H1 (cell line): ENCODE data around the gene SLC35D2. TPM values are rescaled to one million over a fixed set of nuclear protein-coding genes. Genes with fewer than 3 reads are reported as not detected.

Experiments
- BCL11A ChIP-seq, 2 experiments: IDR thresholded peaks; one replicate each; pipeline ENCODE4 v1.6.1; 2011; ENCODE audit warnings: low read depth in 2 of 2, low read length in 2 of 2, mild to moderate bottlenecking in 2 of 2
- CHD2 ChIP-seq: IDR thresholded peaks from 2 replicates; pipeline ENCODE4 v1.6.1; 2012; ENCODE audit warnings: low read length, improper control_type of control experiment
- EGR1 ChIP-seq: IDR thresholded peaks from 2 replicates; pipeline ENCODE4 v1.6.1; 2011; ENCODE audit warnings: low read depth, low read length, borderline replicate concordance
- RAD21 ChIP-seq, 2 experiments: IDR thresholded peaks in 1 of 2; conservative IDR thresholded peaks in 1 of 2; 2 replicates each; pipeline ENCODE4 v1.6.1; 2011; ENCODE audit warnings: low read depth in 2 of 2, low read length in 2 of 2, improper control_type of control experiment in 1 of 2, inconsistent platforms in 1 of 2, mild to moderate bottlenecking in 1 of 2, moderate library complexity in 1 of 2
- SIN3A ChIP-seq, 2 experiments: IDR thresholded peaks in 1 of 2; conservative IDR thresholded peaks in 1 of 2; 2 replicates each; pipeline ENCODE4 v1.6.1; 2011 to 2012; ENCODE audit warnings: low read length in 2 of 2, improper control_type of control experiment in 1 of 2, low read depth in 1 of 2, mild to moderate bottlenecking in 1 of 2
- SP4 ChIP-seq: IDR thresholded peaks from 2 replicates; pipeline ENCODE4 v1.6.1; 2012; ENCODE audit warnings: low read length, inconsistent platforms
- TAF7 ChIP-seq: optimal IDR thresholded peaks from 2 replicates; pipeline ENCODE3; 2011; ENCODE audit warnings: low read depth, mild to moderate bottlenecking, inconsistent platforms, low read length, moderate library complexity, borderline replicate concordance
- polyA plus RNA-seq, 7 experiments: library from polyadenylated mRNA; depleted of rRNA in 3 of 7; stranded (reverse) in 5 of 7; unstranded in 2 of 7; fragments of >200 nt in 5 of 7; fragments of 200-250 nt in 2 of 7; gene quantifications; 1 replicate in 5 of 7; 2 replicates in 1 of 7; 4 replicates in 1 of 7; pipeline versions ENCODE4 v1.2.1 to v1.2.3, GENCODE V29; 2011 to 2013; ENCODE audit warnings: missing spikeins in 2 of 7, mixed read lengths in 2 of 7
- total RNA-seq: library from RNA; stranded (reverse); fragmentation: NEBNext Ultra II Directional; extraction: Animal tissue kit (Norgen Biotek cat#: 25700); gene quantifications from 2 replicates; pipeline ENCODE4 v1.2.1, GENCODE V29; 2021

SLC35D2 gene
- total and polyA plus RNA-seq, 2 of the 8 experiments (the other 6 are each of a cell fraction or from before 2014, with no cell fraction given): 9.6 to 11.5 TPM

DNA sequence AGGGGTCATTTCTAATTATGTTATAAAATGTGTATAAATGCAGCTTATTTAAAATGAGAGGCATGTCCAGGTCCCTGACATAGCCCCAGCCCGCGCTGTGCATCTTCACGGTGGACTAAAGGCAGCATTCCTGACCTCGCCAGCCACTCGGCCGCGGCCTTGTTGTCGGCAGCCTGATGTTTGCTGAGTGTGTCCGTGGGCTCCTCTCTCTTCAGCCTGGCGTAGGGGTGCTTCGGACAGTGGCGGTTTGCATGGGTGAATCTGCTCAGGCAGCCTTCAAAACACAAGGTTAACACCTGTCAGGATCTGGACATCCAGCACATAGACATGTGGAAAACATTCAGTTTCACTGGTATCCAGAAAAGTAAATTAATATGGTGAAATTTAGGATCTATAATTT, 8.8 kb upstream of the SLC35D2 start (continued):
- TF ChIP-seq SIN3A (conservative IDR thresholded peaks at IDR 0.05 in 1 of 2, IDR thresholded peaks at IDR 0.05 in 1 of 2; ENCODE audit: low read depth in 1 of 2, low read length in 2 of 2) (no peak), SP4 (no peak), EGR1 (no peak), RAD21 (IDR thresholded peaks at IDR 0.05 in 1 of 2, conservative IDR thresholded peaks at IDR 0.05 in 1 of 2; ENCODE audit: low read depth in 2 of 2, low read length in 2 of 2) (no peak), CHD2 (no peak), TAF7 (no peak), BCL11A (IDR thresholded peaks at IDR 0.05; ENCODE audit: low read depth in 2 of 2, low read length in 2 of 2) (no peak)
